Uterus (tissue), 4 donors: ENCODE measurements around the gene PARP4. TPM values are rescaled to one million over a fixed set of nuclear protein-coding genes. Genes with fewer than 3 reads are reported as not detected.
"Not testable (repeated sequence)": the region's sequence is repeated elsewhere in the genome, so short reads cannot be mapped to it uniquely, and the experiment has no call there.

Experiments
- DNase-seq, 2 donors: peaks; one replicate each; pipeline ENCODE4 v3.0.0-alpha.2; 2019 to 2020
- H3K27ac ChIP-seq, 2 donors: fragments of 200-600 bp; sonication (generic); 1 replicate in 1 of 2; 2 replicates in 1 of 2; pipeline ENCODE4 v1.5.1; 2016 to 2018
- H3K27me3 ChIP-seq, 2 donors: fragments of 200-600 bp; sonication (generic); one replicate each; pipeline ENCODE4 v1.5.1; 2018 to 2019; ENCODE audit warnings: control low read depth in 1 of 2
- H3K36me3 ChIP-seq, 2 donors: fragments of 200-600 bp; sonication (generic); one replicate each; pipeline ENCODE4 v1.5.1; 2019; ENCODE audit warnings: control low read depth in 1 of 2
- H3K4me1 ChIP-seq, 2 donors: fragments of 200-600 bp; sonication (generic); one replicate each; pipeline ENCODE4 v1.5.1; 2018 to 2019; ENCODE audit warnings: control low read depth in 1 of 2
- H3K4me3 ChIP-seq, 2 donors: fragments of 200-600 bp; sonication (generic); 1 replicate in 1 of 2; 2 replicates in 1 of 2; pipeline ENCODE4 v1.5.1; 2018 to 2019; ENCODE audit warnings: mild to moderate bottlenecking in 1 of 2
- H3K9me3 ChIP-seq, 2 donors: fragments of 200-600 bp; sonication (generic); one replicate each; pipeline ENCODE4 v1.5.1; 2019; ENCODE audit warnings: control low read depth in 1 of 2
- POLR2A ChIP-seq, 2 donors: fragments of 450-650 bp; IDR thresholded peaks; one replicate each; pipeline ENCODE4 v1.6.1; 2016; ENCODE audit warnings: antibody characterized with exemption in 2 of 2, mild to moderate bottlenecking in 1 of 2, moderate library complexity in 1 of 2
- intact Hi-C: fragments of 100-400 bp; cut with DNase I; formaldehyde crosslinking; loops from one replicate; pipeline ENCODE4 v1.15.1; 2023; ENCODE audit warnings: low total_unique reads
- total RNA-seq, 4 donors: library from RNA; depleted of rRNA in 3 of 4; stranded (reverse); fragments of >200 nt in 3 of 4; gene quantifications; one replicate each; pipeline versions ENCODE4 v1.1.0 to v1.2.4, GENCODE V29; 2014 to 2023
- TF ChIP-seq, protein P1 (sequence below), 4 experiments: fragments of 200-600 bp in 2 of 4; fragments of 450-650 bp in 2 of 4; sonication (generic) in 2 of 4; IDR thresholded peaks; one replicate each; pipeline ENCODE4 v1.5.1; 2016 to 2019; ENCODE audit warnings: antibody characterized with exemption in 4 of 4, mild to moderate bottlenecking in 2 of 4, moderate library complexity in 1 of 4
- donor health status: DM: yes; HTN: yes; CAD: no.

Gene PARP4
- total RNA-seq, 4 donors from 2014 or later: 19.5 to 59.7 (median 43.1) TPM

DNA sequence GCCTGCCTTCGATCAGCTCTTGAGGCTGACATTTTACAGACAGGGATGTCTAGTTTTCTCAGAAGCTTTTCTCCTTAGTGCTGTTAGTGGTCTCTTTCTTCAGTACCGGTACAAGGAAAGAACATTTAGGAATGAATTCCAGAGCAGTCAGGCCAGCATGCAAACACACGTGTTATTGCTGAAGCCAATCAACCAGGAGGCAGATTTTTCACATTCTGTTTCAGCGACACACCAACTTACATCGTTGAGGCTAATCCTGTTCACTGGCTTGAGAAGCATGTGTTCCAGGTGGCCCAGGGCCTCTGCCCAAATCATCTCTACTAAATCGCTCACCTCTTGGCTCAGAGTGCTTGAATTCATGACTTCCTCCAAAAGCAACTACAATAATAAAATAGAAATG is 19.2 kb downstream of the PARP4 start:
- Histone ChIP-seq H3K27me3 (no peaks in the 10 kb centered on the region), H3K36me3 (no peaks in the 10 kb centered on the region), H3K4me3 (no peak overlapping the region), H3K9me3 (no peaks in the 10 kb centered on the region), H3K27ac (no peak overlapping the region), H3K4me1 (no peaks in the 10 kb centered on the region)
- intact Hi-C loops: no loop called here
- no peak for TF ChIP-seq POLR2A (IDR thresholded peaks at IDR 0.05)
- TF ChIP-seq, protein P1, sequence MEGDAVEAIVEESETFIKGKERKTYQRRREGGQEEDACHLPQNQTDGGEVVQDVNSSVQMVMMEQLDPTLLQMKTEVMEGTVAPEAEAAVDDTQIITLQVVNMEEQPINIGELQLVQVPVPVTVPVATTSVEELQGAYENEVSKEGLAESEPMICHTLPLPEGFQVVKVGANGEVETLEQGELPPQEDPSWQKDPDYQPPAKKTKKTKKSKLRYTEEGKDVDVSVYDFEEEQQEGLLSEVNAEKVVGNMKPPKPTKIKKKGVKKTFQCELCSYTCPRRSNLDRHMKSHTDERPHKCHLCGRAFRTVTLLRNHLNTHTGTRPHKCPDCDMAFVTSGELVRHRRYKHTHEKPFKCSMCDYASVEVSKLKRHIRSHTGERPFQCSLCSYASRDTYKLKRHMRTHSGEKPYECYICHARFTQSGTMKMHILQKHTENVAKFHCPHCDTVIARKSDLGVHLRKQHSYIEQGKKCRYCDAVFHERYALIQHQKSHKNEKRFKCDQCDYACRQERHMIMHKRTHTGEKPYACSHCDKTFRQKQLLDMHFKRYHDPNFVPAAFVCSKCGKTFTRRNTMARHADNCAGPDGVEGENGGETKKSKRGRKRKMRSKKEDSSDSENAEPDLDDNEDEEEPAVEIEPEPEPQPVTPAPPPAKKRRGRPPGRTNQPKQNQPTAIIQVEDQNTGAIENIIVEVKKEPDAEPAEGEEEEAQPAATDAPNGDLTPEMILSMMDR (IDR thresholded peaks at IDR 0.05): no peak
- no peak for DNase-seq

DNA sequence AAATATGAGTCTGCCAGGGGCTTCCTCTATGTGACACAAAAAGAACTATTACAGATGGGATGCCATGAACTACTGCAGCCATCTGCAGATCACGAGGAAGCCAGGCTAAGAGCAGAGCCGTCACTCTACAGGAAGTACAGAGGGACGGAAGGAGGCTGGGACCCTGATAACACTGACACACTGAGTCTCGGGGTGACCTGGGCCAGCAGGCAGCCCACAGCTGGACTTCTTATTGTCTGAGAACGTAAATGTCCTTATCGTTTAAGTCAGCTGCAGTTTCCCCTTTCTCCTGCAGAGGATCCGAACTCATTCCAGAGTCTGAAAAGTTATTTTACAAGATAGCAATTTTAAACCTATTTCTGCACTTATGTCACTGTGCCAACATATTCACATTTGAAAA is 20.7 kb downstream of the PARP4 start:
- Histone ChIP-seq H3K36me3 (no peaks in the 10 kb centered on the region), H3K4me1 (no peaks in the 10 kb centered on the region), H3K4me3 (no peak overlapping the region), H3K27ac (no peak overlapping the region), H3K27me3 (no peaks in the 10 kb centered on the region), H3K9me3 (no peaks in the 10 kb centered on the region)
- TF ChIP-seq POLR2A (IDR thresholded peaks at IDR 0.05): no peak
- intact Hi-C loops: no loop called here
- DNase-seq: no peak

DNA sequence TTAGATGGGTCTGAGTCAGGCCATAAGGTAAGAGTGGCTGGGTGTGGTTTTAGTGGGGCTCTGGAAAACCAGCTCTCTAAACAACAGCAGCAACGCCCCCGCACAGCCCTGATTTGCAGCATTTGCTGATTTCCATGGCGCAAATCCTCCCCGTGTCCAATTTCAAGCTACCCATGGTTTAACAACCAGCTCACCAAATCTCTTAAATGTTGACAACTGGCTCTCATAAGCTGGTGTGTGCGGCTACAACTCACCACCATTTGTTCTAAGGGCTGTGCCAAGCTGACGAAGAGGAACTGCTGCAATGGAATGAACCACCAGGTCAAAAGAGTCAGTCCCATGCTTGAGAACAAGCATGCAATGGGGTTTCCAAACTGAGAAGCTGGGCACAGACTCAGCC is 22.9 kb downstream of the PARP4 start:
- Histone ChIP-seq H3K36me3 (no peaks in the 10 kb centered on the region), H3K4me1 (no peaks in the 10 kb centered on the region), H3K27ac (no peak overlapping the region), H3K4me3 (no peak overlapping the region), H3K27me3 (no peaks in the 10 kb centered on the region), H3K9me3 (no peaks in the 10 kb centered on the region)
- DNase-seq: no peak
- TF ChIP-seq, protein P1 (IDR thresholded peaks at IDR 0.05): no peak
- TF ChIP-seq POLR2A (IDR thresholded peaks at IDR 0.05): no peak
- intact Hi-C loops: no loop called here

DNA sequence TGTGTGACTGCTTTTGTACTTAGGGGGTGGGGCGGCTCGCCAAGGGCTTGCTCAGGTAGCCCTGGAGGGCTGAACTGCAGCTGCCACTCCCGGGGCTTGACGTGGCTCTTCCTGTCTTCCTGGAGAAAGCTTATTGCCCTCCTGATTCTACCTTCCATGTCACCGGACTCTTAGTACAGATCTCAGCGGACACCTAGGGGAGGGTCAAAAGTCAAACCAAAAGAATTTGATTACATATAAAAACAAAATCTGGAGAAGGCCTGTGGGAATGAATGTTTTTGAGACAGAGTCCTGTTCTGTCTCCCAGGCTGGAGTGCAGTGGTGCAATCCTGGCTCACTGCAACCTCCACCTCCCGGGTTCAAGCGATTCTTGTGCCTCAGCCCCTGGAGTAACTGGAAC is 24.5 kb downstream of the PARP4 start:
- H3K36me3 ChIP-seq, H3K27ac ChIP-seq, H3K4me1 ChIP-seq, H3K27me3 ChIP-seq, DNase-seq, intact Hi-C loops, H3K4me3 ChIP-seq, H3K9me3 ChIP-seq: not testable (repeated sequence)

DNA sequence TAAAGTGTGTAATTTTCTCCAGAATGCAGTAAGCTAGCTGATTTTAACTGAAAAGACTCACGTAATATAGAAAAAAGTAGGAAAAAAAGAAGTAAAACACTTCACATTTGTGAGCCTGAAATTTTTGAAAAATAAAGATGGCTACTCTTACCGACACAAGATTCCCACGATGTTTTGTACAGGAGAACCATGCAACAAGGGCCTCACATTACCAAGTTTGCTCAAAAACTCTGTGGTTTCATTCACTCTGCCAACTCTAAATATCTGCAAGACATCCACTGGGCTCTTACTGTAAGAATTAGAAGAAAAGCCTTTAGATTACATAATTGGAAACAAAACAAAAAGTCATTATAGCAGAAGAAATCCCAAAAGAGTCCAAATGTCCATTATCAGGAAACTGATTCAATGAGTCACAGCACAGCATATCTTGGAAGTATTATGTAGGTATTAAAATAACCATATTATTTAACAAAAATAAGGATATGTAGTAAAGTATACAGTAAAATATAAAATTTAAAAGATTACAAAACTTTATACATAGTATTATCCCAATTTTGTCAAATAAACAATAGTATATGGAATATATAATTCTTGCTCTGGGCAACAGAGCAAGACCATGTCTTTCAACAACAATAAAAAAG is 26.4 kb downstream of the PARP4 start:
- H3K27me3 ChIP-seq, H3K9me3 ChIP-seq, H3K4me1 ChIP-seq, H3K4me3 ChIP-seq, intact Hi-C loops, H3K27ac ChIP-seq, DNase-seq, H3K36me3 ChIP-seq: not testable (repeated sequence)

DNA sequence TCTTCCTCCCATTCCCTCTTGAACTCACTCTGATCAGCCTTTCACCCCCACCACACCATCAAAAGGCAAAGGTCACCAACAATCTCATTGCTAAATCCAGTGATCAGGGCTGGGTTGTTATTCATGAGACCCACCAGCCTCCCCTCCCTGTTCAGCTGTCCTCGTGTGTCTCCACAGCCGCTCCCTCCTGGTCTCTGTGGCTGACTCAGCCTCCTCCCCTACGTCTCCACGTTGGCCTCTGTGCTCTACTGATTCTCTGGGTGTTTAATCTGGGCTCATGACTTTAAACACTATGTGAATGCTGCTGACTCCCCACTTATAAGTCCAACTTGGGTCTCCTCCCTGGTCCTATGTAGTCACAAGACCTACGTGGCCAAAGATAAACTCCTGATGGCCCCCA is 38.9 kb downstream of the PARP4 start:
- Histone ChIP-seq H3K4me3 (no peak overlapping the region), H3K27me3 (no peaks in the 10 kb centered on the region), H3K4me1 (no peaks in the 10 kb centered on the region), H3K27ac (no peak overlapping the region), H3K36me3 (no peaks in the 10 kb centered on the region), H3K9me3 (no peaks in the 10 kb centered on the region)
- intact Hi-C loops: no loop called here
- no peak for TF ChIP-seq POLR2A (IDR thresholded peaks at IDR 0.05)
- DNase-seq: no peak

DNA sequence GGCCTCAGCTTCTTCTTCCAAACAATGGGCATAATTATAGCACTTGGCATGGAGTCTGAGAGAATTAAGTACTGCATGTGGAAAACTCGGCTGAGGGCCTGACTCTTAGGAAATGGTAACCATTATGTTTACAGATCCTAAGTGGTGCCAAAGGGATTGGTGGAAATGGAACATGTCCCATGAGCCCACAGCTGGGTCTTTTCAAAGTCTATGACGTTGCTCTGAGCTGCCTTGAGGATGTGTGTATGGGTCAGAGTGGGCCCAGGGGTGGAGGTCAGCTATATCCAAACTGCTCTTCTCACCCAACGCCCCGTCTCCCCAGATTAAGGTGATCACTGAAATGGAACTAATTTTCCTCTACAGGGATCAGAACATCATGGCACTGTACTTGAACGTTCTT is 40.4 kb downstream of the PARP4 start:
- H3K27me3 ChIP-seq, H3K4me1 ChIP-seq, H3K36me3 ChIP-seq, H3K4me3 ChIP-seq, DNase-seq, H3K27ac ChIP-seq, H3K9me3 ChIP-seq, intact Hi-C loops: not testable (repeated sequence)

DNA sequence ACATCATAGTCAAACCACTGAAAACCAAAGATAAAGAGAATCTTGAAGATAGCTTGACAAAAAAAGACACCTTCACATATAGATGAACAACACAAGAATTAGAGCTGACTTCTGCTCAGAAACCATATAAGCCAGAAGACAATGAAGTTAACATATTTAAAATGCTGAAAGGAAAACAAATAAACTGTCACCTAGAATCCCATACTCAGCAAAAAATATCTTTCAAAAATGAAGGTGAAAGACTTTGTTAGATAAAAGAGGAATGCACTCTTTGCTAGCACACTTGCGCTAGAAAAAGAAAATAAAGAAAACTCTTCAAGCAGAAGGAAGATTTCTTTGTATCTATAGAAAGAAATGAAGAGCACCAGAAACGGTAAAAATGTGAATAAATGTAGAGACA is 49.5 kb downstream of the PARP4 start:
- TF ChIP-seq, protein P1 (IDR thresholded peaks at IDR 0.05): no peak
- no peak for TF ChIP-seq POLR2A (IDR thresholded peaks at IDR 0.05)
- H3K4me3 ChIP-seq: no peak overlapping the region
- H3K36me3 ChIP-seq: no peaks in the 10 kb centered on the region
- no peaks in the 10 kb centered on the region for H3K27me3 ChIP-seq
- no peak overlapping the region for H3K27ac ChIP-seq
- no peaks in the 10 kb centered on the region for H3K9me3 ChIP-seq
- no peaks in the 10 kb centered on the region for H3K4me1 ChIP-seq
- intact Hi-C loops: no loop called here
- DNase-seq: no peak
